ENCODE data around the gene ST6GALNAC1. TPM values are rescaled to one million over a fixed set of nuclear protein-coding genes. Genes with fewer than 3 reads are reported as not detected.

ST6GALNAC1 gene
- polyA plus RNA-seq, 4 donors = 18.6 to 179 (median 78.2) TPM

DNA sequence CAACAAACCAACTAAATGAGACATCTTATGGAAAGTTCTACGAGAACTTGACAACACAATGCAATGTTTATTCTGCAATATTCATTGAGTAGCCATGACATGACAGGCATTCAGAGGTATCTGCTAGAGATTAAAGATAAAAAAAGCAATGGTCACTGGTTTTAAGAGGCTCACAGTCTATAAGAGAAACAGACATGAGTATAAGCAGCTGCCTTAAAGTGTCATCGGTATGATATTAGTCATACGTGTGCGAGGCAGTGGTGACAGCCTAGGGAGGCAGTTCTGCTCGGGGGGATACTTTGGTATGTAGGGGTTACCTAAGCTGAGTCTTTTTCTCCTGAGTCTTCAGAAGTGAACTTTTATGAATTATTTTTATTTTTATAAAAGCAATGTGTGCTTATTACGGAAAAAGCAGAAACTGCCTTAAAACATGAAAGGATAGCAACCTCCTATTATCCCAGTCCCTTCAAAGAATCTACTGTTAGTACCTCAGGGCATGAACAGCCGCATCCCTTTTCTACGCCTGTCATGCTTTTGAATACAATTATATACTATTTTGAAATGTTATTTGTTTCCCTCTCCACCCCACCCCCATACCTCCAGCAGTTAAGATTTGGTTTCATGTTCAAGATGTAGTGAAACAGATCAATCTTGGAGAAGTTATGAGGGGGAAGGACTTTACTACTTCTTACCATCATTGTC lies 7.7 kb downstream of the ST6GALNAC1 start:
- peaks cover 0 to 63% (median 0%) of the 10 kb centered on the region in 3 donors for H3K36me3 ChIP-seq (ENCODE audit: control insufficient read depth in 3 of 3, insufficient read depth in 2 of 3, low read depth in 1 of 3, low read length in 3 of 3)

DNA sequence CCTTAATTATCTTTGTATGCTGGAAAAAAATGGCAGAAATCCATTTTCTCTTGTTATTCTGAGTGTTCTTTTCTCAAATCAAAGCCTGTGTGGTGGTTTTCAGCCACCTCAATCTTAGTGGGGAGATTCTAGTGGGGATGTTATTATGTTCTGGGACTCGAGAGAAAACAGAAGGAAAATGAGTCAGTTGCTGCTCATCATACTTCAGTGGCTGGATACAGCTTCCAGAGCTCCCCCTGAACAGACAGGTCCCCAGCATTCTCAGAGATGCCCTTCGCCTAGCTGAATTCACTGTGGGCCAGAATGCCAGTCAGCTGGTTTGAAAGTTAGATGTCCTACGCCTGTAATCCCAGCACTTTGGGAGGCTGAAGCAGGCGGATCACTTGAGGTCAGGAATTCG lies 8.5 kb downstream of the ST6GALNAC1 start:
- FAIRE-seq = no peak
- DNase-seq = no peak
- H3K36me3 ChIP-seq (ENCODE audit: control insufficient read depth in 3 of 3, insufficient read depth in 2 of 3, low read depth in 1 of 3, low read length in 3 of 3) = peaks cover 0 to 61% (median 0%) of the 10 kb centered on the region in 3 donors
- H3K4me1 ChIP-seq (ENCODE audit: control insufficient read depth in 3 of 3, insufficient read depth in 2 of 3, low read depth in 1 of 3, low read length in 2 of 3) = peaks cover 0 to 61% (median 3%) of the 10 kb centered on the region in 3 donors
- H3K27ac ChIP-seq (ENCODE audit: low read depth in 1 of 3, low read length in 2 of 3) = peak overlapping the region in 1 of 3 donors; percentile 39
- no peaks in the 10 kb centered on the region for H3K27me3 ChIP-seq (ENCODE audit: control insufficient read depth in 3 of 3, insufficient read depth in 3 of 3, low read length in 3 of 3)
- 84 to 92% (median 91%) methylated on average over 5 of the region's 5 CpGs for WGBS, 3 donors
- H3K4me3 ChIP-seq (ENCODE audit: low read depth in 1 of 3, low read length in 3 of 3) = no peak overlapping the region
- no peaks in the 10 kb centered on the region for H3K9me3 ChIP-seq (ENCODE audit: control insufficient read depth in 2 of 2, insufficient read depth in 1 of 2, low read depth in 1 of 2, low read length in 1 of 2)

More for the DNA sequence above, 7.7 kb downstream of the ST6GALNAC1 start:
- Histone ChIP-seq H3K9me3 (ENCODE audit: control insufficient read depth in 2 of 2, insufficient read depth in 1 of 2, low read depth in 1 of 2, low read length in 1 of 2) (no peaks in the 10 kb centered on the region), H3K27ac (ENCODE audit: low read depth in 1 of 3, low read length in 2 of 3) (peak overlapping the region in 1 of 3 donors; percentile 26), H3K4me1 (ENCODE audit: control insufficient read depth in 3 of 3, insufficient read depth in 2 of 3, low read depth in 1 of 3, low read length in 2 of 3) (peaks cover 0 to 53% (median 3%) of the 10 kb centered on the region in 3 donors), H3K27me3 (ENCODE audit: control insufficient read depth in 3 of 3, insufficient read depth in 3 of 3, low read length in 3 of 3) (no peaks in the 10 kb centered on the region), H3K4me3 (ENCODE audit: low read depth in 1 of 3, low read length in 3 of 3) (no peak overlapping the region)
- DNase-seq (no peak), FAIRE-seq (no peak)
- WGBS, 3 donors = 79 to 94% (median 92%) methylated on average over 8 of the region's 8 CpGs

DNA sequence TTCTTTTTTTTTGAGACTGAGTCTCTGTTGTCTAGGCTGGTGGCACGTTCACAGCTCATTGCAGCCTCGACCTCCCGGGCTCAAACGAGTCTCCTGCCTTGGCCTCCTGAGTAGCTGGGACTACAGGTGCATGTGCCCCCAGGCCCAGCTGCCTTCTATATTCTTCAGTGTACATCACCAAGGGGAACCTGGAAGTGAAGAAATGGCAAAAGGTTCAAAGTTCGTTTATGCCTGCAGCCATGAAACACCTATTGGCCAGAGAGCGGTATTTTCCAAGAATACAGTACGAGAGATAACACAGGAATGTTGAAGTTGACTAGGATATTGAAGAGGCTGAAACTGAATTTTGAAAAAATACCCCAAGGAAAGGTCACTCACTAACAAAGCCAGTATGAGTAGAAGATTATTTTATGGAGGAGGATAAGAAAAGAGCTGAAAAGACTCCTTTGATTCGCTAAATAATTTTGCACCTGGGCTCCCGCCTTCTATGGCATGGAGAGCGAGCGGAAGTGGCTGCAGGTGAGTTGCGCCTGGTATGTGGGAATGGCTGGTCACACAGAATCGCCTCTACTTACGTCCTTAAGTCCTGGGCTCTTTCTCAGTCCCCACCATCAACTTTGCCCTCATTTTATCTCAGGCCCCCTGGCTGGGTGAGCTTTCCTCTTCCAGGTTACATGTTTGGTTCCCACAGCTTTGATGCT lies 9.8 kb downstream of the ST6GALNAC1 start:
- Histone ChIP-seq H3K4me1 (ENCODE audit: control insufficient read depth in 3 of 3, insufficient read depth in 2 of 3, low read depth in 1 of 3, low read length in 2 of 3) (peaks cover 0 to 62% (median 3%) of the 10 kb centered on the region in 3 donors), H3K36me3 (ENCODE audit: control insufficient read depth in 3 of 3, insufficient read depth in 2 of 3, low read depth in 1 of 3, low read length in 3 of 3) (peaks cover 0 to 62% (median 0%) of the 10 kb centered on the region in 3 donors), H3K4me3 (ENCODE audit: low read depth in 1 of 3, low read length in 3 of 3) (peak overlapping the region in 2 of 3 donors; percentile 1 to 3), H3K27me3 (ENCODE audit: control insufficient read depth in 3 of 3, insufficient read depth in 3 of 3, low read length in 3 of 3) (no peaks in the 10 kb centered on the region), H3K9me3 (ENCODE audit: control insufficient read depth in 2 of 2, insufficient read depth in 1 of 2, low read depth in 1 of 2, low read length in 1 of 2) (no peaks in the 10 kb centered on the region), H3K27ac (ENCODE audit: low read depth in 1 of 3, low read length in 2 of 3) (peak overlapping the region; percentile 57 to 90 (median 80))
- FAIRE-seq (no peak), DNase-seq (peak; percentile 84 to 88)
- WGBS, 3 donors = 17 to 72% (median 42%) methylated on average over 14 of the region's 14 CpGs

DNA sequence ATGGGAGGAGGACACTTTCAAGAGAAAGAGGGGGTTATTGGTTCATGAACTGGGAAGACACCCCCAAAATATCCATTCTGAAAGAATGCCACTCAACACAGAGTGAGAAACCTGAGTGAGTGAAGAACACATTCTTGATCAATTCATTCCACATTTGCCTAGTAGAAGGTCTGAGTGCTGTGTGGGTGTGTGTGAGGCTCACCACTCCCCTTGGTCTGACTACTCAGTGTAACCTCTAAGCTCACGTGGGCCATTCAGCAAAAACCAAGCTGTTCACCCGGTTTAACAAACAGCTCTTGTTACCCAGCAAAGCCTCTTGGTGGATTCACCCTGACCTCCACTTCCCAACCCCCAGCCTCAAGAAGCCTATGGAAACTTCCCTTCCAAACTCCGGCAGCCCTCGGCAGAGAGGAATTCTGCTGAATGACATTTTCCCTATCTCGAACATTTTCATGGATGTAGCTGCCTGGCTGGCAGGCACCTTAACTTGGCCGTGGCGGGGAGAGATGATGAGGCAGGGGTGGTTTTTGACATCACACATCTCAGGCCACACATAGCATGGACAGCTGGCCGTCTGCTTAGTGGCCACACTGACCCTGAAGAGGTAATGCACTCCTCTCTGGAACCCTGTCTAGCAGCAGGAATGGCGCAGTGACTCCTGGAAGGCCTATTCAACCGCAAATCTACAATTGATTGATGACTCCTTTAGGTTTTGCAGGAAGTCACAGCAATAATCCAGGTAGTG lies 11.6 kb downstream of the ST6GALNAC1 start:
- Histone ChIP-seq H3K9me3 (ENCODE audit: control insufficient read depth in 2 of 2, insufficient read depth in 1 of 2, low read depth in 1 of 2, low read length in 1 of 2) (no peaks in the 10 kb centered on the region), H3K27me3 (ENCODE audit: control insufficient read depth in 3 of 3, insufficient read depth in 3 of 3, low read length in 3 of 3) (no peaks in the 10 kb centered on the region), H3K4me1 (ENCODE audit: control insufficient read depth in 3 of 3, insufficient read depth in 2 of 3, low read depth in 1 of 3, low read length in 2 of 3) (peaks cover 0 to 60% (median 3%) of the 10 kb centered on the region in 3 donors), H3K36me3 (ENCODE audit: control insufficient read depth in 3 of 3, insufficient read depth in 2 of 3, low read depth in 1 of 3, low read length in 3 of 3) (peaks cover 0 to 66% (median 0%) of the 10 kb centered on the region in 3 donors), H3K27ac (ENCODE audit: low read depth in 1 of 3, low read length in 2 of 3) (peak overlapping the region in 1 of 3 donors; percentile 13), H3K4me3 (ENCODE audit: low read depth in 1 of 3, low read length in 3 of 3) (no peak overlapping the region)
- 67 to 80% (median 77%) methylated on average over 10 of the region's 10 CpGs for WGBS, 3 donors
- FAIRE-seq = no peak
- peak in 1 of 2 donors; percentile 71 for DNase-seq

DNA sequence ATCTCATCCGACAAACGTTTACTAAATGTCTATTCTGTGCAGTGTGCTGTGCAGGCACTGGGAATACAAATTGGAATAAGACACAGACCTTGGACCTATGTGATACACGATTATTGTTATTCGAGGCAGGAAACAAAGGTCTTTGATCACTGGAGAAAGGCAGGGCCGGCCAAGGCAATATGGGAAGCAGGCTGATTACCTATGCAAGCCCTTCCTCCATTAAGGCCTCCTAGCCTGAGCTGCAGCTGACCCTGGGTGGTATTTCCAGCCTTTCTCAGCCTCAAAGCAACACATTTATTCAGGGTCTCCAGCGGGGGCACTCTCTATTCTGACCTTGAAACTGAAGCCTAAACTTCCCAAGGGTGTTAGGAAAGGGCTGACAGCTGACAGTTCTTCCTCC lies 13.4 kb downstream of the ST6GALNAC1 start:
- H3K27ac ChIP-seq (ENCODE audit: low read depth in 1 of 3, low read length in 2 of 3) = peak overlapping the region in 2 of 3 donors; percentile 28 to 31

DNA sequence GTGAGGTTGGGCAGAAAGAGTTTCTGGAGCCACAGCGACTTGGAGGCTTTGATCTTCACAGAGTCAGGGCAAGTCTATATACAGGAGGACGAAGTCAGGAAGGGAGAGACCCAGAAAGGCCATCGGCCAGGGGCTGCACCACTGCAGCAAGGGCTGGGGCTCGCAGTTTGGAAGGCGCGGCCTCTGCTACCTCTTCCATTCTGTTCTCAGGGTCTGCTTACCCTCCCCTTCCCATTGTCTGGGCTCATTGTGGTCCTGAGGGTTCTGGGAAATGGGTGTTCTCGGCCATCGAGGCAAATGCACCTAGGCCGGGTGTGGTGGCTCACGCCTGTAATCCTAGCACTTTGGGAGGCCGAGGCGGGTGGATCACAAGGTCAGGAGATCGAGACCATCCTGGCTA lies 16.0 kb downstream of the ST6GALNAC1 start:
- 90 to 91% (median 91%) methylated on average over 12 of the region's 13 CpGs for WGBS, 3 donors
- peaks cover 0 to 31% (median 3%) of the 10 kb centered on the region in 3 donors for H3K4me1 ChIP-seq (ENCODE audit: control insufficient read depth in 3 of 3, insufficient read depth in 2 of 3, low read depth in 1 of 3, low read length in 2 of 3)
- no peak overlapping the region for H3K4me3 ChIP-seq (ENCODE audit: low read depth in 1 of 3, low read length in 3 of 3)
- no peak overlapping the region for H3K27ac ChIP-seq (ENCODE audit: low read depth in 1 of 3, low read length in 2 of 3)
- H3K9me3 ChIP-seq (ENCODE audit: control insufficient read depth in 2 of 2, insufficient read depth in 1 of 2, low read depth in 1 of 2, low read length in 1 of 2) = no peaks in the 10 kb centered on the region
- H3K36me3 ChIP-seq (ENCODE audit: control insufficient read depth in 3 of 3, insufficient read depth in 2 of 3, low read depth in 1 of 3, low read length in 3 of 3) = peaks cover 0 to 63% (median 7%) of the 10 kb centered on the region in 3 donors
- FAIRE-seq (no peak), DNase-seq (no peak)
- H3K27me3 ChIP-seq (ENCODE audit: control insufficient read depth in 3 of 3, insufficient read depth in 3 of 3, low read length in 3 of 3) = no peaks in the 10 kb centered on the region

More for the DNA sequence above, 13.4 kb downstream of the ST6GALNAC1 start:
- FAIRE-seq = no peak
- 16 to 57% (median 38%) methylated on average over 6 of the region's 6 CpGs for WGBS, 3 donors
- Histone ChIP-seq H3K4me3 (ENCODE audit: low read depth in 1 of 3, low read length in 3 of 3) (no peak overlapping the region), H3K27me3 (ENCODE audit: control insufficient read depth in 3 of 3, insufficient read depth in 3 of 3, low read length in 3 of 3) (no peaks in the 10 kb centered on the region), H3K36me3 (ENCODE audit: control insufficient read depth in 3 of 3, insufficient read depth in 2 of 3, low read depth in 1 of 3, low read length in 3 of 3) (peaks cover 0 to 72% (median 7%) of the 10 kb centered on the region in 3 donors), H3K9me3 (ENCODE audit: control insufficient read depth in 2 of 2, insufficient read depth in 1 of 2, low read depth in 1 of 2, low read length in 1 of 2) (no peaks in the 10 kb centered on the region), H3K4me1 (ENCODE audit: control insufficient read depth in 3 of 3, insufficient read depth in 2 of 3, low read depth in 1 of 3, low read length in 2 of 3) (peaks cover 0 to 49% (median 3%) of the 10 kb centered on the region in 3 donors)
- DNase-seq = peak; percentile 62 to 87

DNA sequence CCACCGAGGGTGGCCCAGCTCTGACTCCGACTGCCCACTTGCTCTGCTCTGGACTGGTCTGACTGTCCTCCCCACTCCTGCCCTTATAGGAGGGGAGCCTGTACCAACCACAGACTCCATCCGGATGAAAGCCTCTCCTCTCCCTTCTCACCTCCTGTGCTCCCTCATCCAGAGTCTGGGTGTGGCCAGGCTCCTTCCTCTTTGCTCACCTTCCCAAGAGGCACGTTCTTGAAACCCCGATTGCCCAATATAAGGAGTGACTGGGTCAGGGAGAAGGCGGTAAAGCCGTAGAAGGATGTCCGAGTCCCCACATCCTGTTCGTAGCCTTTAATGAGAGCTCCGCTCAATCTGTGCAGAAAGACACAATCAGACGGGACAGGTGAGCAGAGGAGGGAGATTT lies 17.1 kb downstream of the ST6GALNAC1 start:
- 75 to 79% (median 79%) methylated on average over 11 of the region's 11 CpGs for WGBS, 3 donors
- H3K4me3 ChIP-seq (ENCODE audit: low read depth in 1 of 3, low read length in 3 of 3) = no peak overlapping the region
- FAIRE-seq = no peak
- peaks cover 0 to 54% (median 7%) of the 10 kb centered on the region in 3 donors for H3K36me3 ChIP-seq (ENCODE audit: control insufficient read depth in 3 of 3, insufficient read depth in 2 of 3, low read depth in 1 of 3, low read length in 3 of 3)
- no peaks in the 10 kb centered on the region for H3K9me3 ChIP-seq (ENCODE audit: control insufficient read depth in 2 of 2, insufficient read depth in 1 of 2, low read depth in 1 of 2, low read length in 1 of 2)
- H3K27ac ChIP-seq (ENCODE audit: low read depth in 1 of 3, low read length in 2 of 3) = no peak overlapping the region
- DNase-seq = no peak
- no peaks in the 10 kb centered on the region for H3K27me3 ChIP-seq (ENCODE audit: control insufficient read depth in 3 of 3, insufficient read depth in 3 of 3, low read length in 3 of 3)
- peaks cover 0 to 20% (median 0%) of the 10 kb centered on the region in 3 donors for H3K4me1 ChIP-seq (ENCODE audit: control insufficient read depth in 3 of 3, insufficient read depth in 2 of 3, low read depth in 1 of 3, low read length in 2 of 3)

DNA sequence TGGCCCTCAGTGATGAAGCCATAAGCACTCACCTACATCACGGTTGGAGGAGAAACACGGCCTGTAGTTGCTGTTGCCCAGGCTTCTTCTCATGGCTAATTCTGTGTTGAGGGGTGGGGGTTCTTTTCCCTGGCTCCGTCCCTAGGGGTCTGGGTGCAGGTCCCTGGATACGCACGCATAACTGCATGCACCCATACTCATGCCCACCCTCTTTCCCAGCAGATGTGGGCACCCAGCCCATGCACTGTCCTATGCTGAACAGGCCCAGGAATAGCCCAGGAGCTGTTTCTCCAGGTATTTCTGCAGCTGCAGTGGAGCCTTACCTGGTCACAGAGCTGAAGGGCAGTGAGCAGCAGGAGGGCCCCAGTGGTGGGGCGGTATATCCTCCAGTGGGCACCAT lies 18.1 kb downstream of the ST6GALNAC1 start:
- WGBS, 3 donors = 76 to 94% (median 87%) methylated on average over 6 of the region's 6 CpGs
- H3K27me3 ChIP-seq (ENCODE audit: control insufficient read depth in 3 of 3, insufficient read depth in 3 of 3, low read length in 3 of 3) = no peaks in the 10 kb centered on the region
- H3K4me3 ChIP-seq (ENCODE audit: low read depth in 1 of 3, low read length in 3 of 3) = no peak overlapping the region
- H3K27ac ChIP-seq (ENCODE audit: low read depth in 1 of 3, low read length in 2 of 3) = no peak overlapping the region
- no peaks in the 10 kb centered on the region for H3K9me3 ChIP-seq (ENCODE audit: control insufficient read depth in 2 of 2, insufficient read depth in 1 of 2, low read depth in 1 of 2, low read length in 1 of 2)
- no peak for DNase-seq
- FAIRE-seq = no peak
- peaks cover 0 to 47% (median 7%) of the 10 kb centered on the region in 3 donors for H3K36me3 ChIP-seq (ENCODE audit: control insufficient read depth in 3 of 3, insufficient read depth in 2 of 3, low read depth in 1 of 3, low read length in 3 of 3)
- H3K4me1 ChIP-seq (ENCODE audit: control insufficient read depth in 3 of 3, insufficient read depth in 2 of 3, low read depth in 1 of 3, low read length in 2 of 3) = peaks cover 0 to 11% (median 0%) of the 10 kb centered on the region in 3 donors

Data from small intestine (tissue), 7 donors.